Measurements from ENCODE around the gene KIF26B.

KIF26B gene

GRCh38 chr1:245500546-245500945 is 345.8 kb downstream of the KIF26B start:
- no peak for DNase-seq
- Histone ChIP-seq H3K27ac (ENCODE audit: low read length) (no peak overlapping the region), H3K4me2 (ENCODE audit: low read depth, low read length) (no peak overlapping the region), H2AFZ (ENCODE audit: low read length) (no peak overlapping the region), H3K27me3 (replicated peaks; ENCODE audit: insufficient read depth, low read length) (no peaks in the 10 kb centered on the region), H3K9ac (ENCODE audit: low read length) (no peak overlapping the region), H3F3A (ENCODE audit: insufficient read depth, low read length) (no peaks in the 10 kb centered on the region), H3K36me3 (replicated peaks; ENCODE audit: insufficient read depth, low read length) (no peaks in the 10 kb centered on the region), H3K4me3 (ENCODE audit: low read length) (no peak overlapping the region), H4K20me1 (ENCODE audit: insufficient read depth, low read length) (no peaks in the 10 kb centered on the region), H3K9me2 (replicated peaks; ENCODE audit: insufficient read depth, low read length) (no peaks in the 10 kb centered on the region), H3K9me3 (replicated peaks; ENCODE audit: insufficient read depth, low read length) (no peaks in the 10 kb centered on the region), H3K4me1 (ENCODE audit: low read length) (no peaks in the 10 kb centered on the region), H3K79me2 (ENCODE audit: low read length) (no peaks in the 10 kb centered on the region)
- TF ChIP-seq EZH2phosphoT487 (IDR thresholded peaks at IDR 0.05; ENCODE audit: low read length) (no peak), CTCF (IDR thresholded peaks at IDR 0.05; ENCODE audit: low read length) (no peak), EZH2 (optimal IDR thresholded peaks at IDR 0.05; ENCODE audit: low read depth, low read length) (no peak)

GRCh38 chr1:245501633-245502032 is 346.8 kb downstream of the KIF26B start:
- no peaks in the 10 kb centered on the region for H3K79me2 ChIP-seq (ENCODE audit: low read length)
- no peak for DNase-seq
- H3F3A ChIP-seq (ENCODE audit: insufficient read depth, low read length), result no peaks in the 10 kb centered on the region
- no peaks in the 10 kb centered on the region for H4K20me1 ChIP-seq (ENCODE audit: insufficient read depth, low read length)
- H2AFZ ChIP-seq (ENCODE audit: low read length), result no peak overlapping the region
- TF ChIP-seq EZH2 (optimal IDR thresholded peaks at IDR 0.05; ENCODE audit: low read depth, low read length) (no peak), EZH2phosphoT487 (IDR thresholded peaks at IDR 0.05; ENCODE audit: low read length) (no peak), CTCF (IDR thresholded peaks at IDR 0.05; ENCODE audit: low read length) (no peak)
- H3K4me2 ChIP-seq (ENCODE audit: low read depth, low read length), result no peak overlapping the region
- no peak overlapping the region for H3K4me3 ChIP-seq (ENCODE audit: low read length)
- H3K36me3 ChIP-seq (replicated peaks; ENCODE audit: insufficient read depth, low read length), result no peaks in the 10 kb centered on the region
- no peak overlapping the region for H3K27ac ChIP-seq (ENCODE audit: low read length)
- H3K9me2 ChIP-seq (replicated peaks; ENCODE audit: insufficient read depth, low read length), result no peaks in the 10 kb centered on the region
- H3K9me3 ChIP-seq (replicated peaks; ENCODE audit: insufficient read depth, low read length), result no peaks in the 10 kb centered on the region
- H3K4me1 ChIP-seq (ENCODE audit: low read length), result no peaks in the 10 kb centered on the region
- no peak overlapping the region for H3K9ac ChIP-seq (ENCODE audit: low read length)
- no peaks in the 10 kb centered on the region for H3K27me3 ChIP-seq (replicated peaks; ENCODE audit: insufficient read depth, low read length)

GRCh38 chr1:245503548-245503947 is 348.8 kb downstream of the KIF26B start:
- Histone ChIP-seq H3K4me2 (ENCODE audit: low read depth, low read length) (no peak overlapping the region), H3K27me3 (replicated peaks; ENCODE audit: insufficient read depth, low read length) (no peaks in the 10 kb centered on the region), H3K4me1 (ENCODE audit: low read length) (no peaks in the 10 kb centered on the region), H3F3A (ENCODE audit: insufficient read depth, low read length) (no peaks in the 10 kb centered on the region), H4K20me1 (ENCODE audit: insufficient read depth, low read length) (no peaks in the 10 kb centered on the region), H2AFZ (ENCODE audit: low read length) (no peak overlapping the region), H3K9ac (ENCODE audit: low read length) (no peak overlapping the region), H3K27ac (ENCODE audit: low read length) (no peak overlapping the region), H3K9me2 (replicated peaks; ENCODE audit: insufficient read depth, low read length) (no peaks in the 10 kb centered on the region), H3K9me3 (replicated peaks; ENCODE audit: insufficient read depth, low read length) (no peaks in the 10 kb centered on the region), H3K79me2 (ENCODE audit: low read length) (no peaks in the 10 kb centered on the region), H3K36me3 (replicated peaks; ENCODE audit: insufficient read depth, low read length) (no peaks in the 10 kb centered on the region), H3K4me3 (ENCODE audit: low read length) (no peak overlapping the region)
- no peak for TF ChIP-seq EZH2 (optimal IDR thresholded peaks at IDR 0.05; ENCODE audit: low read depth, low read length)
- no peak for TF ChIP-seq CTCF (IDR thresholded peaks at IDR 0.05; ENCODE audit: low read length)
- no peak for TF ChIP-seq EZH2phosphoT487 (IDR thresholded peaks at IDR 0.05; ENCODE audit: low read length)
- DNase-seq, result no peak

All from MM.1S (cell line).